ENCODE results near the gene NTN5. TPM values are rescaled to one million over a fixed set of nuclear protein-coding genes. Genes with fewer than 3 reads are reported as not detected.

The NTN5 gene
- total and polyA plus RNA-seq, 10 of the 15 experiments (the other 5 are each of a cell fraction or from before 2014, with no cell fraction given), result 0.07 to 0.22 TPM; not detected in 8

GRCh38 chr19:48635263-48635965, 37.4 kb downstream of the NTN5 start (continued):
- no peak for TF ChIP-seq SMAD5 (IDR thresholded peaks at IDR 0.05; ENCODE audit: low read depth)
- no peak for TF ChIP-seq HDAC2 (IDR thresholded peaks at IDR 0.05)
- no peak for TF ChIP-seq E4F1 (IDR thresholded peaks at IDR 0.05; ENCODE audit: borderline replicate concordance, partially characterized antibody)
- peak in 1 of 2 experiments; percentile 90; a peak in 2 of 3 replicates for TF ChIP-seq EGR1 (IDR thresholded peaks at IDR 0.05; ENCODE audit: borderline replicate concordance in 1 of 2, low read depth in 2 of 2, low read length in 2 of 2)
- TF ChIP-seq REST (IDR thresholded peaks at IDR 0.05; ENCODE audit: low read depth, low read length), result no peak
- TF ChIP-seq CEBPZ (IDR thresholded peaks at IDR 0.05; ENCODE audit: low read depth, low read length), result no peak
- TF ChIP-seq NR2C1 (IDR thresholded peaks at IDR 0.05), result no peak
- no peak for TF ChIP-seq ZZZ3 (IDR thresholded peaks at IDR 0.05; ENCODE audit: control insufficient read depth, insufficient read length, low read depth)
- peak; percentile 59; the same call in 1 of the 2 replicates for TF ChIP-seq ZNF687 (IDR thresholded peaks at IDR 0.05)
- no peak for TF ChIP-seq IRF4 (IDR thresholded peaks at IDR 0.05; ENCODE audit: low read depth, low read length)
- TF ChIP-seq BHLHE40 (IDR thresholded peaks at IDR 0.05; ENCODE audit: borderline replicate concordance in 1 of 2, low read depth in 2 of 2, low read length in 1 of 2), result peak; percentile 39 to 83; a peak in 2 of 4 replicates
- TF ChIP-seq TCF7 (IDR thresholded peaks at IDR 0.05; ENCODE audit: borderline replicate concordance), result no peak

Data from GM12878 (cell line).